Spleen (tissue), 7 donors: ENCODE measurements around the gene ITGAV.

Experiments
- CTCF ChIP-seq, 11 experiments: fragments of 200-600 bp in 7 of 11; fragments of 450-650 bp in 4 of 11; sonication (generic) in 4 of 11; IDR thresholded peaks in 8 of 11; conservative IDR thresholded peaks in 3 of 11; 1 replicate in 7 of 11; 2 replicates in 4 of 11; pipeline versions ENCODE4 v1.4.0 to v1.8.0; 2016 to 2021; ENCODE audit warnings: antibody characterized with exemption in 11 of 11, inconsistent platforms in 4 of 11, mild to moderate bottlenecking in 1 of 11
- POLR2A ChIP-seq, 3 donors: fragments of 450-650 bp; IDR thresholded peaks; one replicate each; pipeline ENCODE4 v1.5.1; 2017; ENCODE audit warnings: antibody characterized with exemption in 3 of 3, mild to moderate bottlenecking in 1 of 3
- POLR2AphosphoS5 ChIP-seq, 3 donors: sonication (generic); formaldehyde crosslinking; IDR thresholded peaks; one replicate each; pipeline ENCODE4 v1.5.1; 2017; ENCODE audit warnings: antibody characterized with exemption in 3 of 3
- donor health status: DM: no; HTN: no; CAD: no; lungs with moderate emphysema.
- donor health status: DM: no; HTN: no; CAD: no.
- donor health status: DM: no; HTN: no; CAD: no.

GRCh38 chr2:186699742-186700141, 109.9 kb downstream of the ITGAV start:
- TF ChIP-seq POLR2A (IDR thresholded peaks at IDR 0.05) (no peak), CTCF (IDR thresholded peaks at IDR 0.05 in 8 of 11, conservative IDR thresholded peaks at IDR 0.05 in 3 of 11) (no peak), POLR2AphosphoS5 (IDR thresholded peaks at IDR 0.05) (no peak)
